Breast epithelium (tissue), 3 donors: Measurements from ENCODE around the gene RBMS2.

Experiments
- CTCF ChIP-seq, 3 donors: fragments of 450-650 bp; IDR thresholded peaks; one replicate each; pipeline ENCODE4 v1.5.1; 2016 to 2017; ENCODE audit warnings: antibody characterized with exemption in 3 of 3, mild to moderate bottlenecking in 3 of 3, moderate library complexity in 3 of 3
- POLR2A ChIP-seq: fragments of 450-650 bp; IDR thresholded peaks from one replicate; pipeline ENCODE4 v1.6.1; 2016; ENCODE audit warnings: antibody characterized with exemption, mild to moderate bottlenecking, moderate library complexity
- POLR2AphosphoS5 ChIP-seq, 3 donors: sonication (generic); formaldehyde crosslinking; IDR thresholded peaks; one replicate each; pipeline ENCODE4 v1.6.1; 2017; ENCODE audit warnings: antibody characterized with exemption in 3 of 3

- TF ChIP-seq CTCF (IDR thresholded peaks at IDR 0.05) (no peak), POLR2AphosphoS5 (IDR thresholded peaks at IDR 0.05) (no peak), POLR2A (no peak)
Measured at GRCh38 chr12:56614627-56615026, 93.0 kb downstream of the RBMS2 start.
